Myocyte (in vitro differentiated cells): ENCODE results near the gene FOSB. TPM values are rescaled to one million over a fixed set of nuclear protein-coding genes. Genes with fewer than 3 reads are reported as not detected.
"Not testable (repeated sequence)": the region's sequence is repeated elsewhere in the genome, so short reads cannot be mapped to it uniquely, and the experiment has no call there.

Experiments
- DNase-seq: peaks from one replicate; pipeline ENCODE4 v3.0.0-alpha.2; 2012; ENCODE audit warnings: low read depth
- total RNA-seq: library from RNA; depleted of rRNA; stranded (reverse); fragments of >200 nt; gene quantifications from 2 replicates; pipeline ENCODE4 v1.2.3, GENCODE V29; 2014

Gene FOSB
- total RNA-seq, 1 donor from 2014 or later, result 4.1 TPM

DNA sequence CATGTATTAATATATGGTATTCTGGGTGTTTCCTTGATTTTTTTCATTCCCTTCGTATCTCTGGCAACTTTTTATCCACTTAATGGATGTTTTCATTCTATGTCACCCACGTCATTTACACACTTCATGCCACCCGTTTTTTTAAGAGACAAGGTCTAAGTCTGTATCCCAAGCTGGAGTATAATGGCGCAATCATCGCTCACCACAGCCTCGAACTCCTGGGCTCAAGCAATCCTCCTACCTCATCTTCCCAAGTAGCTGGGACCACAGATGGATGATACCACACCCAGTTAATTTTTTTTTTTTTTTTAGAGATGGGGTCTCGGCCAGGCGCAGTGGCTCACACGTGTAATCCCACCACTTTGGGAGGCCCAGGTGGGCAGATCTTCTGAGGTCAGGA lies 36.1 kb downstream of the FOSB start:
- DNase-seq, result no peak

DNA sequence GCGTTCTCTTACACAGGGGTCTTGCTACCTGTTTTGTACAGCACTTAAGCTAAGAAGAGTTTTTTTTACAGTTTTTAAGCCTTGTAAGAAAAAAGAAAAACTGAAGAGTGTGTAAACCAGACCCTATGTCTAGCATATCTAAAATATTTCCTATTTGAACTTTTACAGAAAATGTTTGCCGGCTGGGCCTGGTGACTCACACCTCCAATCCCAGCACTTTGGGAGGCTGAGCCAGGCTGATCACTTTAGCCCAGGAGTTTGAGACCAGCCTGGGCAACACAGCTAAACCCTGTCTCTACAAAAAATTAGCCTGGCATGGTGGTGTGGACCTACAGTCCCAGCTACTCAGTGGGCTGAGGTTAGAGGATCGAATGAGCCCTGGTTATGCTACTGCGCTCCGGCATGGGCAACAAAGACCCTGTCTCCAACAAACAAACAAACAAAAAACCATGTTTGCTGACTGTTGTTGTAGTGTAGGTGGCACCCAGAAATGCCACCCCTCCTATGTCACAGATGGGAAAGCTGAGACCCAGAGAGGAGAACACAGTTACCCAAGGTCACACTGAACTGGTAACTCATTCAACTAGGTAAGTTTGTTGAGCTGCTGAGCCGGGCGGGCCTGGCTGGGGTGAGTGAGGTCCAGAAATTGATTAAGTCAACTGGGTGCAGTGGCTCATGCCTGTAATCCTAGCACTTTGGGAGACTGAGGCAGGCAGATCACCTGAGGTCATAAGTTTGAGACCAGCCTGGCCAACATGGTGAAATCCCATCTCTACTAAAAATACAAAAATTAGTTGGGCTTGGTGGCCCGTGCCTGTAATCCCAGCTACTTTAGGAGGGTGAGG lies 37.6 kb downstream of the FOSB start:
- no peak for DNase-seq

- DNase-seq, result no peak
Observed at GRCh38 chr19:45505996-45506245, 38.1 kb downstream of the FOSB start.

GRCh38 chr19:45506246-45506988 lies 38.6 kb downstream of the FOSB start:
- peak; percentile 92 for DNase-seq

DNA sequence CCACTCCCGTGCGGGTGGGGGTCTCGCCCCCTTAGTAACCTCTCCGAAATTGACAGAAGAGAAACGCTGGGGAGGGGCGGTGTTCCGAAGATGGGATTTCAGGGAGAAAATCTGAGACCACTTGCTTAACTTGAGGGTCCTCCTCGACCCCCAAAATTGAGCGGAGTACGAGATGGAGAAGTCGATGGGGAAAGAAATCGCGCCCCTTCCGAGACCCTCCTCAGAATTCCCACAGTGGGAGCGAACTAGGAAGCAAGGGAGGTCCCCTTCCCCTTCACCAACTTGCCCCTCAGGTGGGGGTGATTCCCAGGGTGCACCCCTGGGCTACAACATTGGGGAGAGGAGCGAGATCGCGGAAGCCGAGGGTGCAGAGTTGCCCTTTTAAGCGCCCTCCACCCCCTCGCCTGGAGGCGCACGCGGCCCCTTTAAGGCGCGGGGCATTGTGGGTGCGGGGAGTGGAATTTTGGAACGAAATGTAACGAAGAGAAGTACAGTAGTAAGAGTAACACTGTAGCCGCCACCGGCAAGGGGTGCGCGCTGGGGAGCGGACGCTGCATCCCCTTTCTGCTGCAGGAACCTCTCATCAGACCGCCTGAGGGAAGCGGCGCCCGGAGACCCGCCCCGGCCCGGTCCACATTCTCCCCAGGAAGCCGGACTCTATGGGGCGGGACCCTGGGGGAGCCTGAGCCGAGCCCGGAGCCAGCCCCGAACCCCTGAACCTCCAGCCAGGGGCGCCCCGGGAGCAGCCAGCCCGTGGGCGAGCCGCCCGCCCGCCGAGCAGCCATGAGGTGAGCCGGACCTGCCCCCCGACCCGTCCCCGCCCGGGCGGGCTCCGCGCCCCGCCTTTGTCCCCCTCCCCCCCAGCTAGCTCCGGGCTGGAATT lies 39.4 kb downstream of the FOSB start, which contains the start of gene VASP:
VASP (plus strand) TSS at position 491 of the 883 bp plus-strand sequence; CDS start at position 784, 293 bp downstream.
- DNase-seq, result peak; percentile 89

GRCh38 chr19:45507872-45508416 lies 40.1 kb downstream of the FOSB start:
- DNase-seq, result peak; percentile 60

DNA sequence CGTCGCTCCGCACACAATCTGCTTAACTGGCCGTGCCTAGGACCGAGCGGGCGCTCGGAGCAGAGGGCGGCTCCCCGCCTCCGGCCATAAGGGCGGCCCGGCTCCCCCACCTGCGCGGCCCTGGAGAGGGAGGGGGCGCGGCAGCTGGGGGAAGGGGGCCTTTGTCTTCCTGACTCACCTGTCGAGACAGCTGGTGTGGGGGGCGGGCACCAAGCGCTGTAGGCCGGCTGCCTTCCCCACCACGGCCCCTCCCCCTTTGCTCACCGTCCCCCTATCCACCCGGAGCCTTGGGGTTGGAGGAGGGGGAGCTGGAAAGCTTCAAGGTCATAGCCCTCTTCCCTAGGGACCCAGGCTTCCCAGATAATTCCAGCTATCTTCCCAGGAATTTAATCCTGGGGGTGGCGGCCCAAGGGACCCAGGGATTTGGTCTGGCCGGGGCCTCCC lies 40.6 kb downstream of the FOSB start:
- peak; percentile 81 for DNase-seq

DNA sequence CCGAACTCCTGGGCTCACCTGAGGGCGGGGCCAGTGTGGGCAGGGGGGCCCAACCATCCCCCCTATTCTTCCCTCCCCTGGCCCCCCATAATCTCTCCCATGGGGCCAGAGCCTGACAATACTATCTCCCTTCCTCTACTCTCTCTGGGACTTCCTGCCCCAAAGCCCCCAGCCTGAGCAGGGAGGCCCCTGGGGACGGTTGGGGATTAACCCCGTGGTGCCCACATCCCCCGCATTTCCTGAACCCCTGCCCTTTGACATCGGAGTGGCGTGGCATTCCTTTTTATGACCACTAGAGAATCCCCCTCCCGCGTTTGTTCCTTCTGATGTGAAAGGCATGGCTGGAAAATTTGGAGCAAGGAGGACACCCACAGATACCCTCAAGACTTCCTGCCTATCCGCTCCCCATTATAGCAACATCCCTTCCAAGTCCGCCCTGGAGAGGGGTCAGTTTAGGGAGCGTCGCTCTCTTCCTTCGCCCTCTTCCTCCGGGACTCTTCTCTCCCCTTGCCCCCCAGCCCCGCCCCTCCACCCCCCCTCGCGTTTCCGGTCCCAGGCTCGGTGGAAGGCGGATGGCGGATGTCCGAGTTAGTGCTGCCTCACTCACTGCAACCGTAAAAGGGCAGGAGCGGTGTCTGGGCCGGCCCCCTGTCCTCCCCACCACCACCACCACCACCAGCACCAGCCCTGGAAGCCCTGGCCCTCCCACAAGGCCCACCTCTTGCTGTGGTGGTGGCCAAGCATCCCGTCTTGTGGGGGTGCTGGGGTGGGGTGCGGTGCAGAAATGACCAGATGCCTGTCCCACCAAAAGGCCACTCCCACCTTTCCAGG lies 41.3 kb downstream of the FOSB start:
- DNase-seq, result peak; percentile 77

DNA sequence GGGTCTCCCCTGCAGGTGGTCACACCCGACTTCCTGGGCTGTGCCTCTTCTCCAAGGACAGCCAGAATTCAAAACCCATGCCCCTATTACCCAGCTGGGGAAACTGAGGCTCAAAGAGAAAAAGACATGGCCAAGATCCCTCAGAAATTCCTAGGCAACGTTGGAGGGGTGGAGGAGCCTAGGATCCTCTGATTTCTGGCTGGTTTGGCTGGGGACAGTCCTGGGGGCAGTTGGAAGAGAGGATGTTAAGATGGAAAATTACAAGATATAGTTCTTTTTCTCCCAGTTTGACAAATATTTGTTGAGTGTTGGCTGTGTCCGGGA lies 41.9 kb downstream of the FOSB start:
- DNase-seq, result no peak

- not testable (repeated sequence) for DNase-seq
Observed at GRCh38 chr19:45510352-45510751, 42.6 kb downstream of the FOSB start.

GRCh38 chr19:45511074-45511473 lies 43.3 kb downstream of the FOSB start:
- DNase-seq, result no peak

GRCh38 chr19:45512881-45513483 lies 45.2 kb downstream of the FOSB start:
- no peak for DNase-seq

GRCh38 chr19:45514376-45515051 lies 46.7 kb downstream of the FOSB start:
- peak; percentile 45 for DNase-seq

DNA sequence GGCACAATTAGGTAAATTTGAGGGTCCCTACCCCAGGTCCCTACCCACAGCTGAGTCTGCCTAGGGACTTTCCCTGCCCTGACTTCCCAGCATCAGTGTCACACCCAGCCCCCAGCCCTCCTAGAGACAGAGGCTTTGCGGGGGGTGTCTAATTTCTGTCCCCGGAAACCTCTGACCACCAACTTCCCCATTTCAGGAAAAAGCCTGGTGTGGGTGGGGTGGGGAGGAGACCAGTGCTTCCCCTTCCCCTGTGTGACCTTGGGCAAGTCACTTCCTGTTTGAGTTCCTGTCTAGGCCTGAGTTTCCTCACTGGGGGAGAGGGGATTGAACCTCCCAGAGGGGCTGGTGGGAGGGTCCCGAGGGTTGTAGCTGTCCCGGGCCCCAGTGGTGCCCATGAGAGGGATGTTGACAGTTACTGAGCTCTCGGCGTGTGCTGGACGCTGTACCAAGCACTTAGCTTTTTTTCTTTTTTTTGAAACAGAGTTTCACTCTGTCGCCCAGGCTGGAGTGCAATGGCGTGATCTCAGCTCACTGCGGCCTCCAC lies 47.4 kb downstream of the FOSB start:
- DNase-seq, result no peak

DNA sequence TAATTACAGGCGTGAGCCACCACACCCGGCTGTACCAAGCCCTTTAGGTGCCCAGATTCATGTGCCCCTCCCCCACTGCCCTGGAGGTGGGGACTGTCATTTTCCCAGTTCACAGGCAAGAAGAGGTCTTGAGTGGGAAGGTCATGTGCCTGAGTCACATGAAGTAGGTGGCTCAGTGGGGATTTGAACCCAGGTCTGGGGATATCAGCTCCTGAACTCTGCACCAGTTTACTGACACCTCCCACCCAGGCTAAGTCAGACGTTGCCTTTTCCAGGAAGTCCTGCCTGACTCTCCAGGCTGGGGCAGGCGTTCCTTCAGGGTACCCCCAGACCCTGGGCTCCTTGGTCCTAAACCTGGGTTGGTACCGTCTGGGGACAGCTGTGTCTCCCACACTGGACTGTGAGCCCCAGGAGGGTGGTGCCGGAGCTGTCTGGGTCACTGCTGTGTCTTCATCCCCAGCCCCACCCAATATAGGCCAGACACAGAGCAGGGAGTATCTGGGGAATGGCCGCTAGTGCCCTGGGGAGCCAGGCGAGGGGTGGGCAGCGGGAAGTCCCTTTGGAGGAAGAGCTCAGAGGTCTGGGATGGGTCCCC lies 48.1 kb downstream of the FOSB start:
- no peak for DNase-seq

GRCh38 chr19:45517238-45517637 lies 49.4 kb downstream of the FOSB start:
- DNase-seq, result no peak

GRCh38 chr19:45517641-45518468 lies 50.1 kb downstream of the FOSB start:
- DNase-seq, result no peak

DNA sequence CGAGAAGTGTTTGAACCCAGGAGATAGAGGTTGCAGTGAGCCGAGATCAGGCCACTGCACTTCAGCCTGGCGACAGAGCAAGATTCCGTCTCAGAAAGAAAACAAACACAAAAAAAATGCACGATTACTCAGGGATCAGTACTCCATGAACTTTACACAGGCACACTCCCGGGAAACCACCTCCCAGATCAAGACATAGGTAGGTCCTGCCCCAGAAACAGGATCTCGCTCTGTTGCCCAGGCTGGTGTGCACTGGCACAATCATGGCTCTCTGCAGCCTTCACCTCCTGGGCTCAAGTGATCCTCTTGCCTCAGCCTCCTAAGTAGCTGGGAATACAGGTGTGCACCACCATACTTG lies 50.7 kb downstream of the FOSB start:
- no peak for DNase-seq
